Stimulated activated CD8-positive, alpha-beta memory T cell treated with anti-CD3 and anti-CD28 coated beads, Interleukin-7, amount 100 ng/mL, for 48 hours (primary cell): Measurements from ENCODE around the gene GAS7.

Source experiments
- DNase-seq, 2 donors: peaks; one replicate each; pipeline ENCODE4 v3.0.0-alpha.2; 2020; ENCODE audit warnings: low read depth in 1 of 2; ENCODE audit errors: extremely low read depth in 1 of 2

GAS7 gene

DNA sequence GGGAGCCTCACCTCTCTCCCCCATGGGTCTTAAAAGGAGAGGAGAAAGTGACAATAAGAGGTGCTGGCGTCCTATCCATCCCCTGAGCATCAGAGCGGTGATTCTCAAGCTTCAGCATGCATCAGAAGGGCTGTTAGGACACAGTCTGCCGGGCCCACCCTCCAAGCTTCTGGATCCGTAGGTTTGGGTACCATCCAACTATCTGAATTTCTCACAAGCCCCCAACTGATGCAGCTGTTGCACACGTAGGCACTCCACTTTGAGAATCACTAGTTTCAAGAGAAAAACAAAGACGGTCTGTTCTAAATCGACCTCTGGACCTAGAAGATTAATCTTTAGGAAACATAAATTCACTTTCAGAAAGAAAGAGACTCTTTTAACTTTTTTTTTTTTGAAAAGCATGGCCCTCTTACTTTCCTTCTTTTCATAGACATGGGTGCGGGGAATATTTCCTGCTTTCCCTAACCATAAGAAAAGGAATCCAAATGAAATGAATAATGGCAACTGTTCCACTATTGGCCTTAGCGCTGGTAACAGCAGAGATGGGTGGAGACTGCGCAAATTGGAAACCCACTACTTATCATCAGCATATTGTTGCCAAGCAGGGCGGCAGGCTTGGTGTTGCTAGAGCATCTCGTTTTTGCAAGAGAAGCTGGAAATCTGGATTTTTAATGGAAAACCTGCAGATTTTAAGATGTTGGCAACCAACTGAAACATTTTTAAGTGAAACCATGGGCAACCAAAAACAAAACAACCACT lies 144.4 kb downstream of the GAS7 start:
- no peak for DNase-seq

DNA sequence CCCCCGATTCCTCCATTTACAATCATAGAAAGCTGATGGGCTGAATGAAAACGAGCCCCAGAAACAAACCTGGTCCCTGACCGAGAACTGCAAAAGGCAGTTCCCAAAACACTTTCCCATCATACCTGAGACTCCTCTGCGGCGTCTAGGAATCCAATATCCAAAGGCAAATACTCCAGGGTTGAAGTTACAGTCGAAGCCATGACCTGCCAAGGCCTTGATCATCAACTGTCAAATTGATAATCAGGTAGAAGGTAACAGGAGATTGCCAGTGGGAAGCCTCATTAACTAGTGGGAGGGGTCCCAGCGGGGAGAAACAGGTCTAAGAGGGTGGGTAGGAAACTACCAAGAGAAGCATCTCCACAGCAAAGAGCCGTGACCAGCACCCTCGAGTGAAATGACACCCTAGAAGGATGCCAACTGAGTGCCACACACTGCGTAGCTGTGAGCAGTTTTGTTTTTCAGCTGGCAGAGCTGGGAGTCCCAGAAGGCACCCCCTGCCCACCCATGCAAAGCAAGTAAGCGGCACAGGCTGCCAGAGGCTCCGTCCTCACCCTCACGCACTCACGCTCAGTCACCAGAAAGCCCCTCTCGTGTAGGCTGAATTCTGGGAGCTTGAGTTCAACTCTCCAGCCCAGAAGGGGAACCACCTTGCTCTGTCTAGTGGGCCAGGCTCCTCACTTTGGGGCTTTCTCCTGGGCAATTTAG lies 146.1 kb downstream of the GAS7 start:
- no peak for DNase-seq

DNA sequence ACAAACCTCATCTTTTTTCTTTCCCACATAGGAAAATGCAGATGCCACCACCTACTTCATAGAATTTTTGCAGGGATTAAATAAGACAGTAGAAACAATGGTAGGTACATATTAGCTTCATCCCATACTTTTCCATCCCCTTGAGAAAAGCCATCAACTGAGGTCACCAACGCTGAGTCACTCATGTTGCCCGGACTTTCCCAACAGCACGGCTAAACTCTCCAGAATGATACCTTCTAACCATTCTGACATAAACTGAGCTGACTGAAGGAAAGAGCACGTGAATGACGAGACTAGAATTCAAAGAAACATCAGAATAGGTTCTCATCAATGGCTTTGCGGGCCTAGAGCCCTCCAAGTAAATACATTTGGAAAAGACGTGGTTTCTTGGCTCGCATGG lies 147.3 kb downstream of the GAS7 start:
- no peak for DNase-seq

DNA sequence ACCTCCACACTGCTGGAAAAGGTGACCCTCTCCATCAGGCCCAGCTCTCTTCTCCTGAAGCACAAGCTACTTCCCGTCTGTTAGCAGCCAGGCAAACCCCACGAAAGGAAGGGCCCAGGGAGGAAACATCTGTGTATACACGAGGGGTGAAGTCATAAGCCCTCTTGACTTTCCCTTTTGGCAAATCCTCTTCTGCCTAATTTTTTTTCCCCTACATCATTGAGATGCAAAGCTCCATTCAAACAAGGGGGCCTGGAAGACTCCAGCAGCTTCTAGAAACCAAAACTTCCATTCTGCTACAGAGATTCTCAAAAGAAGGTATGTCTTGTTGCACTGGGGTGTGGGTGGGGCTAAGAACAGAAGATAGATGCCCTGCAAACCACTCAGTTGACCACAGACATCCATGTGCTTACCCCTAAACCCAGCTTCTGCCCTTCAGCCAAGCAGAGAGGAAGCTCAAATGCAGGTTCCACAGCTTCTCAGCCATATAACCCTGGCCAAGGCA lies 147.8 kb downstream of the GAS7 start:
- DNase-seq: no peak

DNA sequence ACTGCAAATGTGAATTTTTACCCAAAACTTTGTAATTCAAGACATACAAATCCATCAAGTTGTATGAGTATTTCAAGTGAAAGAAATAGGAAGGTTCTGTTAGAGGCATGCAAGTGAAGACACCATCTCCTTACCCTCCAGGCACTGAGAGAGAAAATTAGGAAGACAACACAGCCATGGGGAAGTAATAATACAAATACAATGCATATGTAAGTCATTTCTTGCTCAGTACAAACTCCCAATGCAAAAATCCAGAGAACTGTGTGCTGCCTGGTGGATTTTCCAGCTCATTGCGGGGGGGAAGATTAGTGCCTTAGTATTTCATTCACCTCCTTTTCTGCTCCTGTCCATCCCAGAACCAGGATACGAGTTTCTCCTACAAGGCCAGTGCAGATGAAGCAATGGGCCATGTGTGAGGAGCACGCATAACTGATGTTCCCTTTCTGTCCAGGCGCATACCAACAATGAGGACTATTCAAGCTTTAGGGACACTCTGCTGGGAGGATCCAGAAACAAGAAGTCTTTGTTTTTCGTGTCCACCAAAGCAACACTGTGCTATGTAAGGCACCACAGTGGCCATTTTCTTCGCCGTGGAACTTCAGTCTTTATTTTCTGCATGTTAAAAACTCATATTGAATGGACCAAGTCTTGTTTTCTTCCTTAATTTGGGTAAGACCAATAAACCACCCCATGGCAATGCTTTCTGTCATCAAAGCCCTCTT lies 149.6 kb downstream of the GAS7 start:
- DNase-seq: no peak

DNA sequence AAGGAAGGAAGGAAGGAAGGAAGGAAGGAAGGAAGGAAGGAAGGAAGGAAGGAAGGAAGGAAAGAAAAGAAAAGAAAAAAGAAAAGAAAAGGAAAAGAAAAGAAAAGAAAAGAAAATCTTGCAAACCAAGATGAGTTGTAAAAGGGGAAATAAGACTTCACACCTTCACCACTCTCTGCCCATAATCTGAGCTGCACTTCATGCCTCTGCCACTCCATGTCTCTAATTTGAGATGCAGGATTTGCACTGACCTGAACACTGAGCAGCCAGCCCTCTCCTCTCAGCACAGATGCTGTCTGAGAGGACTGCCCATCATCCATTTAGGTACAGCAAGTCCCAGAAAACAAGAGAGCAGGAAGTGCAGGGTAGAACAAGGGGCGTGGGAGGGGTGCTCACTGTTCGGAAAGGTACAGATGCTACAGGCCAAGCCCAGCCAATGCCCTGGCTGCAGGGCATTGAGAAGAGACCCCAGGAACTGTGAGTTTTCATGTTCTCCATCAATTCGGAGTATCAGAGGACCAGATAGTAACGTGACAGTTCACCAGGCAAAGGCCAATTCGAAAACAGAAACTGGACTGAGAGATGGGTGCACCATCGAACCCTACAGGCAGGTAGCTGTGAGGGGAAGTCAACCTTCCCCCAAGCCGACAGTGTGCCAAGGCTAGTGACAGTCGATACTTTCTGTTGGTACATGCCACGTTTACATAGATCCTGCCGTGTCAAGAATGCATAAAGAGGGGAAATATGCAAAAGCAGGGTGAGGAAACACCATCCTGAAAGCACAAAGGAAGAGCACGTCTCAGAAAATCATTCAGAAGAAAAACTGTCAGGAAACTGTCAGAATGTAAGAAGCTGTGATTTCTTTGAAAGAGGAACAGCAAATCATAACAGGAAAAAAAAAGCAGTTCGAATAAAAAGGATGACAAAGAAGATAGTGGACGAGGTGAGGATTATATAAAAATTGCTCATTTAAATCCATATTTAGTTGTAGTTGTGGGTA lies 151.3 kb downstream of the GAS7 start:
- no peak for DNase-seq

DNA sequence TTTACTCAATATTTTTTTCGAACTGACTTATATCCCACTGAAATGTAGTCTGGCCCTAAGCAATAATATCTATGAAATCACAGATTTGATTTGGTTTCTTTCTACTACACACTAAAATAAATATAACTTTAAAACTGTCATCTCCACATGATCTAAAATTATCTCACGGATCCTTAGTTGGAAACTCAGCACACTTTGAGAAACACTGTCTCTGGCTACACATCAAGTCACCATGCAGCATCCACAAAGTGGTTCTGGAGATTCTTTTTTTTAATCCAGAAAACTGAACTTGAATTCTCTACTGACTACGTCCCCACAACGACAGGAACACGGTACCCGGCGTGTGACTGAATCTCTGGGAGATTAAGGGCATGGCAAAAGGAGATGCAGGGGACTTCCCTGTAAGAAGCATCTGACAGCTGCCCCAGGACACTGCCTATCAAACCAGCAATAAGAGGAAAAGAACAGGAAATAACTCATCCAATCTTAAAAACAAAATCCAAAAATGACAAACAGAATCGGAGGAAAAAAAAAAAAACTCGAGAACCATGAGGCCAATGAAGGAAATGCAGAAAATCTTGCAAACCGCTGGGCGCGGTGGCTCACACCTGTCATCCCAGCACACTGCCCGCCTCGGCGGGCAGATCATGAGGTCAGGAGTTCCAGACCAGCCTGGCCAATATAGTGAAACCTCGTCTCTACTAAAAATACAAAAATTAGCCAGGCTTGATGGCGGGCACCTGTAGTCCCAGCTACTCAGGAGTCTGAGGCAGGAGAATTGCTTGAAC lies 152.3 kb downstream of the GAS7 start:
- no peak for DNase-seq

DNA sequence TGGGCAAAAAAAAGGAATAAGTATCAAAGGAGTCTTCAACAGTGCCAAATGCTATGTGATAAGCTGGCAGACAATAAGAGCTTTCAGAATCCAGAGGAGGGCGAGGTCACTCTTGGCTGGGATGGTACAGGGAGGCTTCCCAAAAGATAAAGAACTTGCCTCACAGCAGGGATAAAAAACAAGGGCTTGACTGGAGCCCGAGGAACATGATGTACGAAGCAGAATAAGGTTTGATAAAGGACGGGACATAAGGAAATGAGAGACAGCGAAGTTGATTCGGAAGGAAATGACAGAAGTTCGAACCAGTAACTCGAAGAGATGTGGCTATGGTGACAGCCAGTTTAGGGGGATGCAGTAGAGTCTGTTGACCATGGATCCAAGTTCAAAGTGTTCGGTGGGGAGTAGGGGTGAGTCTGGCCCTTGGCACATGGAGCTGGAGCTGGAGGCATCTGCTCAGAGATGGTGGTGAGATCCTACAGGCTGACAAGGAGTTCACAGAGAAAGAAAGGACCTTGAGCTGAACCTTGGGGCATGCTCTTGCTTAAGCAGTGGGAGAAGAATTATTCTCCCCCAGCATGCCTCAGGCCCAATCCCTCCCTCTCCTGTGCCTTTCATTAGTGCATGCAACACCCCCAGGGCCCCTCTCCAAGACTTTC lies 155.7 kb downstream of the GAS7 start:
- DNase-seq: no peak

DNA sequence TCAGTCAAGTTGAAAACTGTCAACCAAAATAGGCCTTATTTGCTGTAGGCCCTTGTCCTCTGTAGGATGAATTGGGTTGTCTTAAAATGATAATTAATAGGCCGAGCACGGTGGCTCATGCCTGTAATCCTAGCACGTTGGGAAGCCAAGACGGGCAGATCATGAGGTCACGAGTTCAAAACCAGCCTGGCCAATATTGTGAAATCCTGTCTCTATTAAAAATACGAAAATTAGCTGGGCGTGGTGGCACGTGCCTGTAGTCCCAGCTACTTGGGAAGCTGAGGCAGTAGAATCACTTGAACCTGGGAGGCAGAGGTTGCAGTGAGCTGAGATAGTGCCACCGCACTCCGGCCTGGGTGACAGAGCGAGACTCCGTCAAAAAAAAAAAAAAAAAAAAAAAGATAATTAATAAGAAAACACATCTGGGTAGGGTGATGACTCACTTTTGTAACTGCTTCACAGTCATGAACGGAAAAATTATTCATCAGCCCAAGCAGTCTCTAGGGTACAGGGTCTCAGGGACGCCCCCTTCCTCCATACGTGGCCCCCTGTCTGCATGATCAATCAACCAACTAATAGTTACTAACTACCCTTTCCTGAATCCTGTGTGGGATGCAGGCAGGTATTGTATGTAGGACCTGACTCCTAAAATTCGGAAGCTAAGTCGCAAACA lies 156.4 kb downstream of the GAS7 start:
- no peak for DNase-seq

DNA sequence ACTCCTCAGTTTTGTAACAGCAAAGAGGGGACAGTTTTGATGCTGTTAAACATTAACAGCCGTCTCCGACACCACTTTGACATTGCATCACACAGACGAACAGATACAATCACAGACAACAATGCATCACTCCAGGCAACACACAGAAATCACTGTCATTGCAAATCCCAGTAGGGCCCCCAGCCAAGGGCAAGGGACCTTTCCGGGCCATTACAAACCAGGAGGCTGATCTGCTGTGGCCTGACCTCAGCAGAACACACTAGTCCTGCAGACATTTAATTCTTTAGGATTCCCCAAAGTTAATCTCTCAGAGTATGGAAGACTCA lies 157.2 kb downstream of the GAS7 start:
- DNase-seq: no peak

DNA sequence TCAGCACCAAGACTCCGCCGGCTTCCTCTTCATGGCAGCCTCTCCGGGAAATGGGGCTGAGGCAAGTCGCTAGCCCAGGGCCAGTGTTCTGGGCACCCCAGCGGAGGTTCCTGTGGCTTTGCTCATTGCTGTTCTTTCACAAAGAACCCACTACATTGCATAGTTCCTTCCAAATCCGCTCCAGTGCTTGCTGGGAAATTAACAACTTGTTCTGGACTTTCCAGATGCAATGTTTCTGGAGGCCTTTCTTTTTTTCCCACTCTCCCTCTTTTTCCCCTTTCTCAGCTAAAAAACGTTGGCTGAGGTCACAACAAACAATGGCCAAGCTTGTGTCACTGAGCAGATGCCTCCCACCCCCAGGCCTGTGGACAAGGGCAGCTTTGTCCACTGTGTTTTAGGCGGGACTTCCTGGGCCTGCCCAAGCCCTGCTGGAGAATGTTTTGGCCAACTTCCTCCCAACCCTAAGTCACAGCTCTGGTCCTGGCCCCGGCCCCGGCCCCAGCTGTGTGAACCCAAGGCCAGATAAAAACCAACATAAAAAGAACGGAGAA lies 161.8 kb downstream of the GAS7 start:
- no peak for DNase-seq

DNA sequence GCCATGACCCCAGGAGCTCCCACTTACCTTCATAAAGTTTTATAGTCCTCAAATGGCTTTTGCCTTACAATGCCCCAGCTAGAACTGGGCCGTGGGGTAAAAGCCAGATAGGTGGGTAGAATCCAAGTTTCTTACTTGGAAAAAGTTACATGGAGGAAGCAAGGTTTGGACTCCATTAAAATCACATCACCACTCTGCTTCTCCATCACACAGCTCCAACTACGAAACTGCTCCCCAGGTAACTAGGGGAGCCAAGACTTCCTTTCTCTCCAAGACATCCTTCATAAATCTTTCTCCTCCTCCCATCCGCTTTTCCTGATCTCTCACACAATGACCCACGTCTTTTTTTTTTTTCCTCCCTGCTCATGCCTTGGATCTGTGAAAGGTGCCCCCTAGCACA lies 162.5 kb downstream of the GAS7 start:
- DNase-seq: no peak

DNA sequence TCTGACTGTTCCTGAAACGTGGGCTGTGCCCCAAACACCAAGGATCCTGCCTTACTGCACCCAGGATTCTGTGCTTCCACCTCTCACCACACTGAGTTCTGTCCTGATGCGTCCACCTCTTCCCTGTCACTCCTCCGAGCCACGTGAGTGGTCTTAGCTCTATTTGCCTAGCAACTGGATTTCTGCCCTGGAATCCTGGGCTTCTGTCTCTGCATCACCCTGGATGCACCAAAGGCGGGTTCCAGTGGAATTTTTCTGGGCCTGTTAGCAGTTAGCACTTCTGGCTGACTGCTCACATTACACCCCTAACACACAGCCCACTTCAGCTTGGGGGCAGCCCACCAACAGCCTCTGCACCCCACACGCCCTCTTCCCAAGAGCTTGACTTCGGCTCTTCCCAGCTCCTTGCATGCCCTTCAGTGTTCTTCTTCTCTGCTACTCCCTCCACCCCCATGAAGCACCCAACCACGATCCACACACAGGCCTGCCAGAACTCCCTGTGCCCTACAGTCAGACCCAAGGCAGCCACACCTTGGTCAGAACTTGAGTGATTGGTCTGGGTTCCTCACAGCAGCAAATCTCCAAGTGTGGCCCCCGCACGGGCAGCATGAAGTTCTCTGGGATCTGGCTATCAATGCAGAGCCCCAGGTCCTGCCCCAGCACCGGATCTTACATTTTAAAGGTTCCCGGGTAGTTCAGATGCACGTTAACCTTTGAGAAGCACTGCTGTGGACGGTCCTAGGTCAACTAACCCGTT lies 163.5 kb downstream of the GAS7 start:
- DNase-seq: no peak

DNA sequence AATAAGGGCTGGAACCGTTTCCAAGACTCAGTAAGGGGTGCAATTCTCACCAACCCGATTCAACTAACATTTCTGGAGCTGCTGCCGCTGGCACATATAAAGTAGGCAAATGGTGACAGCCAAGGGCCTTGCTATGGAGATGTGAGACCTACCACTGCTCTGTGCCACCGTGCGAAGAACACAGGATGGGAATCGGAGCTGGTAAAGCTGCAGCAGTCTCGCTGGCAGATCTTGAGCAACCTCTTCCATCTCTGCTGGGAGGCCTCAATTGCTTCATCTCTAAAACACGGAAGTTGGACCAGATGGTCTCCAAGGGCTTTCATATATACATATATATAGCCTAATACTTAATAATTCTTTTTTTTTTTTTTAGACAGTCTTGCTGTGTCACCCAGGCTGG lies 164.4 kb downstream of the GAS7 start:
- DNase-seq: no peak

DNA sequence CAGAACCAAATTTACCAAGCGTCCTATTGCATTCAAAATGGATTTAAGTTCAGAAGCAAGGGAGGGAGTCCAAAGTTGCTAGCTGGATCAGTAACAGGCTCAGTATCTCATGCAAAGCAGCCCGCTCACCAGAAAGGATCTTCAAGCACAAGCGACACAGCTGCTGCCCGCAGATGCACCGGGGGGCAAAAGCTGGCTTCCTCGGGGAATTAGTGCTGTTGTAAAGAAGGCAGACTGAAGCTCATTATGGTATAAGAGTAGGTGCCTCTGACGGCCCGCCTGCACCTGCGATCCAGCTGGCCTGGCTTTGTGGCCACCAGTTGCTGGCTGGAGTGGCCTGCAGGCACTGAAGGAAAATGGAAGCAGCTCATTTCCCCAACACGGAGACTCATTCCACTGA lies 165.0 kb downstream of the GAS7 start:
- DNase-seq: no peak

DNA sequence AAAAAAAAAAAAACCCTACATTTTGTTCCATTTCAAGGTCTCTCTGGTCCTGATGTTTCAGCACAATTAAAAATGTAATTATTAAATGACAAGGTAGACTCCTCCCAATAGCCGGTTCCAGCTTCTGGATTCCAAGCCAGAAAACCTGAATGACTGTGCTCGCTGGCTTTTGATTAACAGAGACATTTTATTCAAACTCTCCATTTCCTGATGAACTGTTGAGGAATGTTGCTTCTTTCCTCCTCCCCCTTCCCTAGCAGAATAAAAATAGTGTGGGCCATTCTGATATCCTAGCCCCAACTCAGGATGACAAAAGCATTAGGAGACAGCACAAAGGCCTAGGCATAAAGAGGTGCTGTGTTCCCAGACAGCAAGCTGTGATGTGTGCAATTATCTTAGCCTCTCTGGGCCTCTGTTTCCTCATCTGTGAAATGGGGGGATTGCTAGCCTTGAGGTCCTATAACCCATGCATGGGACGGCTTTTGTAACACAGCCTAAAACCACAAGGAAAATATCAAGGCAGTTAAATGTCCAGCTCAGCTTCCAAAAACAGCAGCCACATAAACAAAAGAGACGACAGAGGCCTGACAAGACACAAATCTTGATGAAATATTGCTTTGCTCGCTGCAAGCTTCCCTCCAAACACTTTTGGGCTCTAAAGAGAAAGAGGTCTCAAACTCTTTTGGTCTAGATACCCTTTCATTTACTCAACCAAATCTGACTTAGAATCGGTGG lies 166.1 kb downstream of the GAS7 start:
- DNase-seq: no peak

DNA sequence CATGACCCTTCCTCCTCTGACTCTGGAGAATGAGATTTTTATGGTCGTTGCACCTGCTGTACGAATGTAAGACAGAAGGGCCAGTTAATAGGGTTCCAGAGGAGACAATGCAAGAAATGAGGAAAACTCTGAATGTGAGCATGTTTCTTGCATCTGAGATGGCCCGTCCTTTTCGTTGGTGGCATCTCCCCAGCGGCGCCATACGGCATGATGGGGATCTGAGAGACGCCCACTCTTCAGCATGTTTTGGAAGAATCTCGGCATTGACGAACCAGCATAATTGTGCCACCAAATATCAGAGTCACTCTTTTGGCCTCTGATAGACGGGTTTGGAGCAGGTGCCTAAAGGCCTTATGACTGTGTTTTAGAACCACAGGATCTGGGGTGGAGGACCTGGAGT lies 166.8 kb downstream of the GAS7 start:
- DNase-seq: no peak
